ENCODE data around the gene CDH26. TPM values are rescaled to one million over a fixed set of nuclear protein-coding genes. Genes with fewer than 3 reads are reported as not detected.

Gene CDH26
- total RNA-seq, 1 donor from 2014 or later: not detected

DNA sequence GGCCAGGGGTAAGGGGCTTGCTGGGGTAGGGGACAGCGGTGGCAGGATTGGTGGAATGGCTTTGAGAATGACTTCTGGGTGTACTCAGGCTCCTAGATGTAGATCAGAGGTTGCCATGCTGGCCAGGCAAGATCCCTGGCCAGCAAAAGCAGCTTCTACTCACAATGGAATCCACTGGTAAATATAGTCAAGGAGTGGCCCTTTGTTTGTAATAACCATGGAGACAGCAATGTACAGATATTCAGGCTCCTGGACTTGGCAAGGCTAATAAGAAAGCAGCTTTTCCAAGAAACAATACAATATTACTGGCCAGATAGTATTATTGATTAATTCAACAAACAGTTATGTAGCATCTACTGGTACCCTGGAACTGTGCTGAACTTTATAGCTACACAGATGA lies 37.9 kb downstream of the CDH26 start:
- no peak for DNase-seq (ENCODE audit: low spot score in 2 of 2)
- H3K27ac ChIP-seq: no peak overlapping the region
- H3K4me3 ChIP-seq: no peak overlapping the region
- H3K9me3 ChIP-seq: no peaks in the 10 kb centered on the region
- H3K36me3 ChIP-seq: no peaks in the 10 kb centered on the region
- TF ChIP-seq, protein P1, sequence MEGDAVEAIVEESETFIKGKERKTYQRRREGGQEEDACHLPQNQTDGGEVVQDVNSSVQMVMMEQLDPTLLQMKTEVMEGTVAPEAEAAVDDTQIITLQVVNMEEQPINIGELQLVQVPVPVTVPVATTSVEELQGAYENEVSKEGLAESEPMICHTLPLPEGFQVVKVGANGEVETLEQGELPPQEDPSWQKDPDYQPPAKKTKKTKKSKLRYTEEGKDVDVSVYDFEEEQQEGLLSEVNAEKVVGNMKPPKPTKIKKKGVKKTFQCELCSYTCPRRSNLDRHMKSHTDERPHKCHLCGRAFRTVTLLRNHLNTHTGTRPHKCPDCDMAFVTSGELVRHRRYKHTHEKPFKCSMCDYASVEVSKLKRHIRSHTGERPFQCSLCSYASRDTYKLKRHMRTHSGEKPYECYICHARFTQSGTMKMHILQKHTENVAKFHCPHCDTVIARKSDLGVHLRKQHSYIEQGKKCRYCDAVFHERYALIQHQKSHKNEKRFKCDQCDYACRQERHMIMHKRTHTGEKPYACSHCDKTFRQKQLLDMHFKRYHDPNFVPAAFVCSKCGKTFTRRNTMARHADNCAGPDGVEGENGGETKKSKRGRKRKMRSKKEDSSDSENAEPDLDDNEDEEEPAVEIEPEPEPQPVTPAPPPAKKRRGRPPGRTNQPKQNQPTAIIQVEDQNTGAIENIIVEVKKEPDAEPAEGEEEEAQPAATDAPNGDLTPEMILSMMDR (IDR thresholded peaks at IDR 0.05): no peak
- intact Hi-C loops (cut with DNase I): no loop called here
- H3K4me1 ChIP-seq: no peaks in the 10 kb centered on the region
- no peaks in the 10 kb centered on the region for H3K27me3 ChIP-seq

DNA sequence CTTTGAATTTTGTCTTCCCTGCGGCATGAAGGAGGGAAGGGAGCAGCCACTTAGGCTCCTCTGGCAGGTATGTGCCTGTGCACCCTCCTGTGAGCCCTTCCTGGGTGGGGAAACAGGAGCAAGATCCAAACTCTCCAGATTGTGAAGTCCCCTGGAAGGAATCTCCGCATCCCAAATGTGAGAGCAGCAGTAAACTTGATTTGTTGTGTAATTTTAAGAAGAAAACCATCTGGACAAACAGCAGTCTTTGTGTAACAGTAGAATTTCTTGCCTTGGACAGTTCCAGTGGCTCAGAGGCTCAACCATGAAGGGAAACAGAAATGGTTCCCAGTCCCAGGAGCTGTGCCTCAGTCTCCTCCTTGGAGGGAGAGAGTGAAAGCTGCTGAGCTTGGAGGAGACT lies 39.7 kb downstream of the CDH26 start:
- TF ChIP-seq, protein P1 (IDR thresholded peaks at IDR 0.05): no peak
- intact Hi-C loops (cut with DNase I): no loop called here
- DNase-seq (ENCODE audit: low spot score in 2 of 2): no peak
- no peaks in the 10 kb centered on the region for H3K9me3 ChIP-seq
- H3K36me3 ChIP-seq: no peaks in the 10 kb centered on the region
- no peaks in the 10 kb centered on the region for H3K27me3 ChIP-seq
- no peaks in the 10 kb centered on the region for H3K4me1 ChIP-seq
- H3K4me3 ChIP-seq: no peak overlapping the region
- no peak overlapping the region for H3K27ac ChIP-seq

DNA sequence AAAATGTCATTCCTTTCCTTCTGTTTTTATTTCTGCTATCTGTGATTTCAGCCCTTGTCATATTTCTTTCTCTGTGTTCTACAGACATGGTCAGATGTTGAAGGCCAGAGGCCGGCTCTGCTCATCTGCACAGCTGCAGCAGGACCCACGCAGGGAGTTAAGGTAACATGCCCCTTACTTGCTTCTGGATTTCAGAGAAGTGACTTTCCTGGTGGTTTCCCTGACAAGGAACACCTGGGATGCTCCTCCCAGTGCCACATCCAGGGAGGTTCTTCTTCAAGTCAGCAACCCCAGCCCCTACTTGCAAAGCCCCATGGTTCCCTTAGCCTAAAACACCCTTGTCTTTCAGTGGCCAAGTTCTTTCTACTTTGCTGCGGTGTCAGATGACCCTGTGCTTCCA lies 41.3 kb downstream of the CDH26 start:
- H3K9me3 ChIP-seq: no peaks in the 10 kb centered on the region
- intact Hi-C loops (cut with DNase I): no loop called here
- H3K27ac ChIP-seq: no peak overlapping the region
- no peak overlapping the region for H3K4me3 ChIP-seq
- TF ChIP-seq, protein P1 (IDR thresholded peaks at IDR 0.05): no peak
- H3K4me1 ChIP-seq: no peaks in the 10 kb centered on the region
- no peak for DNase-seq (ENCODE audit: low spot score in 2 of 2)
- H3K36me3 ChIP-seq: no peaks in the 10 kb centered on the region
- no peaks in the 10 kb centered on the region for H3K27me3 ChIP-seq

DNA sequence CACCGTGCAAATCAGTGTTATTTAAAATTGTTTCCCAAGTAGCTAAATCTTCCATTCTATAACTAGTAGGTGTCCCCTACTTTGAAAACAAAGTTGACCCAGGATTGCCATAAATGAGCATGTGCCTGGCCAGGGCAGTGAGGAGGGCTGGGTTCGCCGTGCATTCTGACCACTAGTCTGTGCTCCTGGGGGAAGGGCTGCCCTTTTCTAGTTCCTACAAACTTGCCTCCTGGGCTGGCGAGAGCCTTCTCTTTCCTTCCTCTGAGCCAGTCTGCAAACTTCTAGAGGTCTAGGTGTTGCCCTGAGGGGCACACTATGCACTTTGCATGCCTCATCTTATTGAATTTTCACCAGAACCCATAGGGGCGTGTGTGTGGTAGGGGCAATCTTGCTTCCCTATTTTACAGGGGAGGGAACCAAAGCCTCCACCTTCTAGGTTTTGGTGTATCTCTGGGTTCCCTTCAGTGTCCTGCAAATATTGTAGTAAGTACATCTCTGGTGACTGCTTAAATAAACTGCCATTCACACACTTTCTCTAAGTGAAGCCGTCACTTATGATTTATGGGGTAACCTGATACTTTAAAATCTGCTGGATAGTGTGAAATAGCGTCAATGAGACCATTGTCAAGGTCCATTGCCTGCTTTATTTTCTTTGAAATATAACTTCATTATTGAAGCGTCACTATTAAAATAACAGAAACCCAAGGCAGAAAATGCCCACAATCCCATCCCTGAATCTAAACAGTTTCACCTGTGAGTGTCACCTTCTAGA lies 42.2 kb downstream of the CDH26 start:
- no peak for DNase-seq (ENCODE audit: low spot score in 2 of 2)
- Histone ChIP-seq H3K4me1 (no peaks in the 10 kb centered on the region), H3K4me3 (no peak overlapping the region), H3K27ac (no peak overlapping the region), H3K9me3 (no peaks in the 10 kb centered on the region), H3K27me3 (no peaks in the 10 kb centered on the region), H3K36me3 (no peaks in the 10 kb centered on the region)
- intact Hi-C loops (cut with DNase I): no loop called here
- TF ChIP-seq, protein P1 (IDR thresholded peaks at IDR 0.05): no peak

DNA sequence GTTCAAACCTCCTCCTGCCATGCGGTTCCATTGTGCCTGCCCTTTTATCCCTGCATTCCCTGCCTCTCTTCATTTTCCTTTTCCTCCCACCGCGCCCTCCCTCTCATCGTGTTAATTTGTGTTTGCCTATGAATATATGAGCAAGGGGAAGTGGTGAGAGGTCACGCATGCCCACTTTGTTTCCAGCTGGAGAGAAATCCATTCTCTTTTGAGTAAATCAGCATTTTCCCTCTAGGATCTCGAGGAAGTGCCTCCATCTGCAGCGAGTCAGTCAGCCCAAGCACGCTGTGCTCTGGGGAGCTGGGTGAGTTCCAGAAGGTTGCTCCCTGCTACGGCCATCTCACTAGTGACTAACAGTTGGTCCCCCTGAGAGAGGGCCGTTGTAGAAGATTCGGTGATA lies 42.9 kb downstream of the CDH26 start:
- no peaks in the 10 kb centered on the region for H3K36me3 ChIP-seq
- no peaks in the 10 kb centered on the region for H3K4me1 ChIP-seq
- no peak overlapping the region for H3K4me3 ChIP-seq
- intact Hi-C loops (cut with DNase I): no loop called here
- no peak for DNase-seq (ENCODE audit: low spot score in 2 of 2)
- TF ChIP-seq, protein P1 (IDR thresholded peaks at IDR 0.05): no peak
- H3K9me3 ChIP-seq: no peaks in the 10 kb centered on the region
- no peaks in the 10 kb centered on the region for H3K27me3 ChIP-seq
- H3K27ac ChIP-seq: no peak overlapping the region
